Pancreas (tissue), 10 donors: Measurements from ENCODE around the gene FUT4. TPM values are rescaled to one million over a fixed set of nuclear protein-coding genes. Genes with fewer than 3 reads are reported as not detected.

ENCODE experiments used
- ATAC-seq, 4 donors: fragments of 200-7000 bp; cut with Tn5 transposase; one replicate each; pipeline versions ENCODE4 v1.8.0 to v1.9.1; 2020; ENCODE audit warnings: mild to moderate bottlenecking in 4 of 4, moderate library complexity in 4 of 4
- DNase-seq, 6 donors: peaks; one replicate each; pipeline ENCODE4 v3.0.0-alpha.2; 2020
- FAIRE-seq: peaks from 2 replicates; lab custom pipeline; 2012; peaks lifted over from hg19 to GRCh38; lab: Jason Lieb, UNC
- H3K27ac ChIP-seq, 4 donors: fragments of 200-600 bp; sonication (generic); 1 replicate in 3 of 4; 2 replicates in 1 of 4; pipeline versions ENCODE4 v1.5.0 to v1.8.0; 2020
- H3K27me3 ChIP-seq, 4 donors: fragments of 200-600 bp; one replicate each; pipeline ENCODE4 v1.8.0; 2021
- H3K36me3 ChIP-seq, 3 donors: fragments of 200-600 bp; sonication (generic) in 1 of 3; one replicate each; pipeline versions ENCODE4 v1.5.0 to v1.8.0; 2020 to 2021
- H3K4me1 ChIP-seq, 3 donors: fragments of 200-600 bp; one replicate each; pipeline ENCODE4 v1.8.0; 2021
- H3K4me3 ChIP-seq, 4 donors: fragments of 200-600 bp; sonication (generic) in 2 of 4; one replicate each; pipeline versions ENCODE4 v1.5.0 to v1.8.0; 2020 to 2021
- H3K9me3 ChIP-seq, 4 donors: fragments of 200-600 bp; one replicate each; pipeline ENCODE4 v1.8.0; 2021
- CTCF ChIP-seq, 4 donors: fragments of 200-600 bp; sonication (generic) in 3 of 4; IDR thresholded peaks; one replicate each; pipeline versions ENCODE4 v1.5.0 to v1.8.0; 2021; ENCODE audit warnings: antibody characterized with exemption in 4 of 4
- WGBS, 2 donors: extraction: QIAGEN DNeasy Blood & Tissue Kit; methylation state at CpG; one replicate each; pipeline ENCODE4 v1.1.7; 2013; 5-methylcytosine and 5-hydroxymethylcytosine counted together
- intact Hi-C, 3 donors: fragments of 100-400 bp; cut with DNase I; formaldehyde crosslinking; loops; one replicate each; pipeline versions ENCODE4 v1.11.1 to v1.14.2; 2022
- polyA plus RNA-seq, 2 donors: library from polyadenylated mRNA; stranded (reverse); fragments of 200-250 nt; gene quantifications; one replicate each; pipeline ENCODE4 v1.2.3, GENCODE V29; 2013
- total RNA-seq, 6 donors: library from RNA; stranded (reverse); fragmentation: NEBNext Ultra II Directional in 4 of 6; extraction: Animal tissue kit (Norgen Biotek cat#: 25700) in 4 of 6; gene quantifications; one replicate each; pipeline versions ENCODE4 v1.2.1 to v1.2.4, GENCODE V29; 2021 to 2023
- donor health status: healthy with polysubstance abuse.
- donor health status: DM: no; HTN: no; CAD: no; lungs with moderate emphysema.
- donor health status: DM: no; HTN: no; CAD: no.
- donor health status: control.
- donor health status: control.
- donor health status: Bipolar disorder and iron deficiency.
- donor health status: DM: yes; HTN: yes; CAD: no.
- donor health status: DM: no; HTN: no; CAD: no.
- donor health status: DM: no; HTN: no; CAD: no.
- donor health status: DM: yes; HTN: yes; CAD: no.

Gene FUT4
- total and polyA plus RNA-seq, 8 donors: 2.4 to 14.6 (median 5.6) TPM

DNA sequence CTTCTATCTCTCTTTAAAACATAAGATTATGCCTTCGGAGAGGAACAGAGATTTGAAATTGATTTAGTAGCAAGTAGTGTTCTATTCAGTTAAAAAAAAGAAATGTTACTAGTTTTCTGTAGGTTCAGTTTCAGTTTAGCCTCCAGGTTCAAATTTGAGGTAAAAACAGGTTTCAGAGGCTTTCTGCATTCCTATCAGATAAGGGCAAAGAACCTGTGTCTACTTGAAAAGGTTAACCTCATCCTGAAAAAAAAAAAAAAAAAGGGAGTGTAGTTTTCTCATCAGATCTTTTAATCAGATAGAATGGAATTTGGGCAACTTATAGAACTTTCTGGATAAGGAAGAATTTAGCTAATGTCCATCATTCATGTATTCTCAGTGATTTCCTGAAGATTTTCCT lies 19.4 kb upstream of the FUT4 start:
- no peak overlapping the region for H3K4me3 ChIP-seq
- peaks cover 0 to 5% (median 3%) of the 10 kb centered on the region in 3 donors for H3K4me1 ChIP-seq
- no peaks in the 10 kb centered on the region for H3K27me3 ChIP-seq
- no peak overlapping the region for H3K27ac ChIP-seq
- intact Hi-C loops: loop anchor here in 1 of 3 donors (10.0 kb wide), 1 partner anchor 70 kb away; no protein-coding TSS in a partner anchor
- no peak for DNase-seq
- ATAC-seq: no peak
- no peaks in the 10 kb centered on the region for H3K9me3 ChIP-seq
- H3K36me3 ChIP-seq: no peaks in the 10 kb centered on the region
- 66 to 68% methylated on average over 1 of the region's 1 CpG for WGBS, 2 donors
- FAIRE-seq: no peak
- TF ChIP-seq CTCF (IDR thresholded peaks at IDR 0.05): no peak

GRCh38 chr11:94525546-94526324 lies 18.0 kb upstream of the FUT4 start:
- Histone ChIP-seq H3K4me1 (peaks cover 0 to 5% (median 3%) of the 10 kb centered on the region in 3 donors), H3K9me3 (no peaks in the 10 kb centered on the region), H3K4me3 (no peak overlapping the region), H3K27me3 (no peaks in the 10 kb centered on the region), H3K27ac (no peak overlapping the region), H3K36me3 (no peaks in the 10 kb centered on the region)
- peak in 2 of 4 donors; percentile 47 to 68 for ATAC-seq
- FAIRE-seq: no peak
- WGBS, 2 donors: 32 to 35% methylated on average over 5 of the region's 5 CpGs
- peak; percentile 9 to 80 (median 56) for DNase-seq
- TF ChIP-seq CTCF (IDR thresholded peaks at IDR 0.05): no peak
- intact Hi-C loops: loop anchor here in 1 of 3 donors (10.0 kb wide), 1 partner anchor 69 kb away; no protein-coding TSS in a partner anchor

DNA sequence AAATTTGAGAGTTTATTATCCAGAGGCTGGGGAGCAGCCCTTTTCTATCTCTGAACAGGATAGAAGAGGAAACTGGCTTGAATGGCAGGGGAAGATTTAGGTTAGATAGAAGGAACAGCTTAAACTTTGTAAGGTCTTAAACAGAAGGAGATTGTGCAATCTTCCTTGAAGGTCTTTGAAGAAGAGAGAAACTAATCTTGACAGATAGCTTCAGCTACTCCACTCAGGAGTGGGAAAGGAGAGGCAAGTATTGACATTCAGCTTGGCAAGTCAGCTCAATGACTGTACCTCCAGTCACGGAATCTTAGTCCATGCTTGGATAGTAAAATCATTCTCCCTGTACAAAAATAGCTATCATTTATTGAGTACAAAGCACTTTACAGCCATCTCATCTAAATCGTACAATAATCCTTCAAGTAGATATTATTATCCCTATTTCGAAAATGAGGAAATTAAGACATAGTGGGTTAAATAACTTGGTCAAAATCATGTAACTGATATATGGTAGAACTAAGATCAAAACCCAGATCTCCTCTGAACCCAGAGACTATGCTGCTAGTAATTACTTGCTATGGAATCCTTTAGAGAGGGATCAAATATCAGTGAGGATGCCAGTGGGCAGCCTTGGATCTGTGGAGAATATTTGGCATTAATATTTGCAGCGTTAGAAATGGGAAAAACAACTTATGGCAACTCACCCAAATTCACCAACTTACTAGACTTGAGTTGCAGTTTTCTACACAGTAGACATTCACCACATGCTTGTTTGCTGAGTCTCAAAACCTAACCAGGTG lies 16.9 kb upstream of the FUT4 start:
- no peak for ATAC-seq
- no peak overlapping the region for H3K4me3 ChIP-seq
- H3K27me3 ChIP-seq: no peaks in the 10 kb centered on the region
- H3K27ac ChIP-seq: no peak overlapping the region
- H3K36me3 ChIP-seq: no peaks in the 10 kb centered on the region
- FAIRE-seq: no peak
- DNase-seq: no peak
- TF ChIP-seq CTCF (IDR thresholded peaks at IDR 0.05): no peak
- no peaks in the 10 kb centered on the region for H3K9me3 ChIP-seq
- H3K4me1 ChIP-seq: peaks cover 0 to 5% (median 3%) of the 10 kb centered on the region in 3 donors
- intact Hi-C loops: loop anchor here in 1 of 3 donors (10.0 kb wide), 1 partner anchor 68 kb away; no protein-coding TSS in a partner anchor
- 69 to 74% methylated on average over 4 of the region's 4 CpGs for WGBS, 2 donors

GRCh38 chr11:94528551-94528950 lies 15.2 kb upstream of the FUT4 start:
- Histone ChIP-seq H3K4me1 (peaks cover 0 to 5% (median 3%) of the 10 kb centered on the region in 3 donors), H3K4me3 (no peak overlapping the region), H3K27ac (no peak overlapping the region), H3K27me3 (no peaks in the 10 kb centered on the region), H3K9me3 (no peaks in the 10 kb centered on the region), H3K36me3 (no peaks in the 10 kb centered on the region)
- DNase-seq (no peak), ATAC-seq (no peak), FAIRE-seq (no peak)
- intact Hi-C loops: loop anchor here in 1 of 3 donors (10.0 kb wide), 1 partner anchor 66 kb away; no protein-coding TSS in a partner anchor
- TF ChIP-seq CTCF (IDR thresholded peaks at IDR 0.05): no peak
